GM21390 (cell line): ENCODE data around the gene CXCL17.
A peak's percentile ranks its signal among the peaks of the same experiment; 100 is the strongest.

Experiments
- ATAC-seq: cut with Tn5 transposase; IDR thresholded peaks from one replicate; pipeline ENCODE4 v1.9.1; 2021; ENCODE audit not compliant: unreplicated experiment

The CXCL17 gene

DNA sequence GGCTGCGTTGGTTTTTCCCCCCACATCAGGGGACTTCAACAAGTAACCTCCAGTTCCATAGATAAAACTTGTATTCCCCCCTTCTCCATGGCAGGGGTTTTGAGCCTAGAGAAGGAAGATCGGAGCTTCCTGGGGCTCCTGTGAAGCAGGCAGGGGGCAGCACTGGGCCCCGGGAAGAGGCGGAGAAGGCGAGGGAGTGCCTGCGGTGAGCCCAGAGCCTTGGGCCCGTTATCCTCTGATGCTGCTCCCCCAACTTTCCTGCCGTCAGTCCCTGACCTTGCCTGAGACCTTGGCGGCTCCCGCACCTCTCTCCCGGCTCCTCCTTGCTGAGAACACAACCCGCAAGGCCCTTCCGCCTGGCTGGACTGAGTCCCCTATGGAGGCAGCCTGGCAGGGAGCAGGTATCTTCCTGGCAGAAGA lies 18.0 kb downstream of the CXCL17 start:
- ATAC-seq, result no peak

DNA sequence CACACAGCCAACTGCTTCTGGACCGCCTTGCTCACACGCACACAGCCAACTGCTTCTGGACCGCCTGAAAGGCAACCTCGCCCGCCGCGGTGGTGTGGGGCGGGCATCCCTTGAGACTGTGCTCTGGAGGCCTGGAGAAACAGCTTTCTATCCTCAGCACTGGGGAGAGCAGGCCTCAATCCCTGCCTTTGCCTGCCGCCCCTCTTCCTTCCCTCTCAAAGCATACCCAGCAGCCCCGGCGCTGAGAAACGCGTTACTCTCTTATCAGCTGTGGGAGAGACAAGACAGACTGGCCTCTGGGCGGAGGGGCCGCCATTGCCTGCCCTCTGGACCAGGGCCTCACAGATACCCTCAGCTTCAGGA lies 18.4 kb downstream of the CXCL17 start:
- ATAC-seq, result no peak

DNA sequence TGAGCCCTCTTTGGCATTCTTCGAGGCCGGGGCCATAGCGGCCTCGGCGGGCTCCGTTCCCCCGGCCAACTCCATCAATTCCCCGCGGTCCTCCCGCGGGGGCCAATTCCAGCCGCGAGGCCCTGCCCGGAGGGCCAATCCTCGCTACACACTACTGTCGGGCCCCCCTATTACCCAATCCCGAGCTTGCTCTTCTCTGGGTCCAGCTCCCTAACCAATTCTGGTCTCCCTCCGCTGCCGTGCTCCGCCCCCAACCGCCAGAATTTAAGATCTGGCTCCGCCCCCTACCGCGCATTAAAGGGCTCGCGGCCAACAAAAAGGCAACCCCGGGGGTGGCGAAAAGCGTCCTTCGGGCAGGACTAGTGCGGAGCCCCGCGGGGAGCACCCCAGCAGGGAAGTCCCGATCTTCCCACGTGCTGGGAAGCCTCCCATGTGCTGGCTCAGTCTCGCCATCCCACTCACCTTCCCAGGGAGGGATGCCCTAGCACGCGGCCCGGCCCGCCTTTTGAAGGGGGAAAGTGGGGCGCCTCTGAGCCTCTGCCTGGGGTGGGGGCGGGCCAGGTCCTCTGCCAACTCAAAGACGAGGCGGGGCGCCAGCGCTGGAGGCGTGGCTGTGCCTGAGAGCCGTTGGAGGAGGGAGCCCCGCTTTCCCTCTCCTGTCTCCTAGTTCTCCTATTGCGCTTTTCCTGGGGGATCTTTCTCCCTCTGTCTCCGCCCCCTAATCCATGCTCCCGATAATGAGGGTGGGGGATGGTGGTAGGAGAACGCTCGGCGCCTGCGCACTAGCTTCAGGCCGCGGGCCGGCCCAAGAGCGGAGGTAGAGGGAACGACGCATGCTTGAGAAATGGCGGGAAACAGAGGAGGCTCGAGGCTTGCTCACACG lies 19.0 kb downstream of the CXCL17 start:
- peak; percentile 83 for ATAC-seq

GRCh38 chr19:42422901-42423461 lies 19.8 kb downstream of the CXCL17 start:
- ATAC-seq, result peak; percentile 40

- no peak for ATAC-seq
Measured at GRCh38 chr19:42422092-42422900, 20.4 kb downstream of the CXCL17 start.

GRCh38 chr19:42421591-42422031 lies 21.1 kb downstream of the CXCL17 start:
- ATAC-seq, result no peak

- no peak for ATAC-seq
Measured at GRCh38 chr19:42421101-42421500, 21.6 kb downstream of the CXCL17 start.

DNA sequence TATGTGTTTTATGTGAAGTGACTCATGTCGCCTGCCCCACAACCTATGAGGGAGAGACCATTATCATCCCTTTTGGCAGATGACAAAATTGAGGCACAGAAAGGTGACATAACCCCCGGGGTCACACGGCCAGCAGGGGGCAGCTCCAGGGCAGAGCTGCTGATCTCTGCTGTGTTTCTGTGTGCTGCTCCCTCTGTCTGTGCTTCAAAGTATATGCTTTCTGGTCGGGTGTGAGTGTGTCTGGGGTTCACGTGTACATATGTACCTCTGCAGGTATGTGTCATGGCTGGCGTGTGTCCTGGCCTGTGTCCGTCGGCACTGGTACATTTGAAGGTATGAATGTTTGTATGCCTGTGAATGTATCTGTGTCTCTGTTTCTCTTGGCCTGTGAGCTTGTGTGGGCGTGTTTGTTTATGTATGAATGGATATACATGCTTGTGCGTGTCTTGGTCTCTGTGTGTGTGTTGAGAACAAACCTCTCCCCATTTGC lies 22.6 kb downstream of the CXCL17 start:
- ATAC-seq, result peak; percentile 44

DNA sequence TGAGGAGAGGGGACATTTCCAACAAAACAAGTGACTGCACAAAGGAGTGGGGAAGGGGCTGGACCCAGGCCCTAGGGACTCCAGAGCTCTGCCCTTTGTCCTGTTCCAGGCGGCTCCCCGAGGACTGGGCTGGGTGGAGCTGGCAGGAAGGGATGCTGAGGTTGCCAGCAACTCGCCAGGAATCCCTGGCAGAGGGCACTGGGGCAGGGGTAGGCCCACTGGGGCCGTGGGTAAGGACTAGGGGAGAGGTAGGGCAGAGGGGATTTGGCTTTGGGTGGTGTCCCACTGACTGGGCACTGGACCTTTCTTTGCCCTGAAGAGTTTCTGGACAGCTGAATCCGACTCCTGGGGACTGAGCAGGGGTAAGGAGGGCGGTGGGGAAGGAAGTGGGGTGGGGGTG lies 23.4 kb downstream of the CXCL17 start:
- ATAC-seq, result no peak

GRCh38 chr19:42412661-42413076 lies 30.1 kb downstream of the CXCL17 start:
- ATAC-seq, result no peak

DNA sequence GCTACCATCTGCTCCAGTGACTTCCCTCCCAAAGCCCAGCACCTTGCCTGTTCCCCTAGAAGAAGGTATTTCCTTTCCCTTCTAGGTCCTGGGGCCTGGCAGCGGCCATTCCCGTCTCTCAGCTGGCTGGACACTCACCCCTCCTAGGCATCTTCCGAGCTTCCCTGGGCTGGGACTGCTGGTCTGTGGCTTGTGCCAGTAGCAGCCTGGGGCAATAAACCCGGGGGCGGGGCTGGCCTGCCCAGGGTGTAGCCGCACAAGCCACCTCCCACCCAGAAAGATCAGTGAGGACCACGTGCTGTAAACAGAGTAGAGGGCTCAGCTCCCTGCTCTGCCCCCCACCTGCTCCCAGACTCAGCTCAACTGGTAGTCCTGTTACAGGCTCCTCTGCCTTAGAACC lies 30.5 kb downstream of the CXCL17 start:
- ATAC-seq, result no peak

- no peak for ATAC-seq
Measured at GRCh38 chr19:42411581-42412178, 31.1 kb downstream of the CXCL17 start.

- ATAC-seq, result no peak
Measured at GRCh38 chr19:42410371-42410770, 32.4 kb downstream of the CXCL17 start.

GRCh38 chr19:42409477-42409876 lies 33.3 kb downstream of the CXCL17 start:
- ATAC-seq, result no peak

GRCh38 chr19:42407816-42408175 lies 35.0 kb downstream of the CXCL17 start:
- no peak for ATAC-seq

DNA sequence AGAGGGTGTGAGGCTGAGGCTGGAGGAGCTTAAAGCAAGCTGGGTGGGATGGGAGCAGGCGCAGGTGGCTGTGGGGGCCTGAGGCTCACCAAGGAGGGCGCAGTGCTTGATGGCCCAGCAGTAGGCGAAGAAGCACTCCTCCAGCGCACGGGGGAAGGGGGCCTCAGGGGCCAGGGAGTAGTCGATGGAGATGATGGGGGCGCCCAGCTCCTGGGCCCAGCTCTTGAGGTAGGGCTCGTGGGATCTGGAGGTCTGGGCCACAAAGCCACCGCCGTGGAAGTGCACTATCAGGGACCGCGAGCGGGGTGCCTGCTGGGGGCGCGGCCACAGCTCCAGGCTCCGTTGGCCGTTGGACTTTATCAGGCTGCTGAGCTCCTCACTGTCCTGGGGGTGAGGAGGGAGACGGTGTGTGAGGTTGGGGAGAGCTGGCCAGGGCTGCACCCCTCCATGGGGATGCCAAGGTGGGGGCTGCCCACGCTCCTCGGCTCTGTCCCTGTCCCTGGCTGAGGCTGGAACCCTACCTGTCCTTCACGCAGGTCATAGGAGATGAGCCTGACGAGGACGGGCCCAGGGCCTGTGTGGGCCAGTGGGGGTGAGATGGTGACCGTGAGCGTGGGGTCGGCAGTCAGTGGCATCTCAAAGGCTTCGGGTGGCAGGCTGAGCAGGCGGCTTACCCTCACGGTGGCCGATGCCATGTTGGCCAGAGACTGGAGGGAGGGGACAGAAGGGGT lies 35.5 kb downstream of the CXCL17 start:
- ATAC-seq, result no peak

GRCh38 chr19:42406111-42406510 lies 36.6 kb downstream of the CXCL17 start:
- no peak for ATAC-seq

- ATAC-seq, result no peak
Measured at GRCh38 chr19:42403586-42403985, 39.2 kb downstream of the CXCL17 start.

DNA sequence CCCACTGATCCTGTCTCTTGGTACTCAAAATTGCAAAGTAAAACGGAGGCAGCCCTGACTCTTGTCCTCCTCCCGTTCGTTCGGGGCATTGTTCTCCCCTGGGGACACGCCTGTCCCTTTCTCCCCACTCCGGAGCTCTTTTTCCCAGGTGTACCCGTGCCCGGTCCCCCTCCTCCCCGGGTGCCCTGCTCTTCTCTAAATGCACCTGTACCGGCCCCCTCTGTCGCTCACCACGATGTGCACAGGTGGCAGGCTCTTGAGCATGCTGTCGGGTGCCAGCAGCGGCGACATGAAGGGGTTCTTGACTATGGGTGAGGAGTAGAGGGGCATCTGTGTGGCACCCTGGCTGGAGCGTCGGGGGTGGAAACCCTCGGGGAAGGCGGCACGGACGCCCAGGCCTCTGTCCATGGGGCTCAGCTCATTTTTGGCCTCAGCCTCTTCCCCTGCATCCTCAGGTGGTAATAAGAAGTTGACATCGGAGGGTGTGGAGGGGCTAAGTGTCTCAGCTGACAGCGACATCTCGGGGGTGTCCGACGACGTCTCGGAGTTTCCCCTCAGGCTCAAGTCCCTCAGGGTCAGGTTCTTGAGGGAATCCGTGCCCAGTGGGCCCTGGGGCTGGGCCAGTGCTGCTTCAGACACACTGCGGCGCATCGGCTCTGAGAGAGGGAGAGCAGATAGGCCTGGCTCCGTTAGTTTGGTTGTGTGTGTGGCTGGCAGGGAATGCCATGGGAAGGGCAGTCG lies 40.2 kb downstream of the CXCL17 start:
- no peak for ATAC-seq
